DMS 273 (cell line): ENCODE results near the gene ADGRF3.
A peak's percentile ranks its signal among the peaks of the same experiment; 100 is the strongest.
"Not testable (repeated sequence)": the region's sequence is repeated elsewhere in the genome, so short reads cannot be mapped to it uniquely, and the experiment has no call there.

Experiments
- DNase-seq: peaks from one replicate; lab custom pipeline; 2025; ENCODE audit not compliant: unreplicated experiment; lab: John Stamatoyannopoulos, UW

Gene ADGRF3

GRCh38 chr2:26283606-26284005, 63.0 kb downstream of the ADGRF3 start:
- no peak for DNase-seq

GRCh38 chr2:26281226-26281625, 65.4 kb downstream of the ADGRF3 start:
- DNase-seq, result peak; percentile 77

- DNase-seq, result peak; percentile 43
Measured at GRCh38 chr2:26279886-26280285, 66.7 kb downstream of the ADGRF3 start.

GRCh38 chr2:26276484-26277227, 69.9 kb downstream of the ADGRF3 start:
- no peak for DNase-seq

GRCh38 chr2:26274058-26274613, 72.5 kb downstream of the ADGRF3 start:
- DNase-seq, result peak; percentile 78

- DNase-seq, result no peak
Measured at GRCh38 chr2:26273501-26273900, 73.1 kb downstream of the ADGRF3 start.

GRCh38 chr2:26270373-26270772, 76.2 kb downstream of the ADGRF3 start:
- no peak for DNase-seq

- DNase-seq, result no peak
Measured at GRCh38 chr2:26269571-26270158, 76.9 kb downstream of the ADGRF3 start.

GRCh38 chr2:26268670-26269385, 77.8 kb downstream of the ADGRF3 start:
- not testable (repeated sequence) for DNase-seq

- no peak for DNase-seq
Measured at GRCh38 chr2:26268213-26268612, 78.4 kb downstream of the ADGRF3 start.

- DNase-seq, result not testable (repeated sequence)
Measured at GRCh38 chr2:26258836-26259235, 87.8 kb downstream of the ADGRF3 start.
